Neural progenitor cell (in vitro differentiated cells): ENCODE measurements around the gene FBLN7.

Experiments
- CTCF ChIP-seq: fragments of 200-600 bp; sonication (generic); IDR thresholded peaks from 2 replicates; pipeline ENCODE4 v1.5.1; 2017; ENCODE audit warnings: antibody characterized with exemption, mild to moderate bottlenecking
- EZH2 ChIP-seq: fragments of 200-600 bp; sonication (generic); IDR thresholded peaks from 2 replicates; pipeline ENCODE4 v1.6.1; 2017; ENCODE audit warnings: antibody characterized with exemption, mild to moderate bottlenecking, moderate library complexity

- no peak for TF ChIP-seq CTCF
- TF ChIP-seq EZH2 = no peak
These were observed 35.6 kb downstream of the FBLN7 start for GRCh38 chr2:112173646-112174319.
